ELR (cell line): Measurements from ENCODE around the gene MYO3B.
"Not testable (repeated sequence)": the region's sequence is repeated elsewhere in the genome, so short reads cannot be mapped to it uniquely, and the experiment has no call there.

ENCODE experiments used
- DNase-seq: peaks from one replicate; pipeline ENCODE4 v3.0.0-alpha.2; 2015; ENCODE audit warnings: low read depth

MYO3B gene

DNA sequence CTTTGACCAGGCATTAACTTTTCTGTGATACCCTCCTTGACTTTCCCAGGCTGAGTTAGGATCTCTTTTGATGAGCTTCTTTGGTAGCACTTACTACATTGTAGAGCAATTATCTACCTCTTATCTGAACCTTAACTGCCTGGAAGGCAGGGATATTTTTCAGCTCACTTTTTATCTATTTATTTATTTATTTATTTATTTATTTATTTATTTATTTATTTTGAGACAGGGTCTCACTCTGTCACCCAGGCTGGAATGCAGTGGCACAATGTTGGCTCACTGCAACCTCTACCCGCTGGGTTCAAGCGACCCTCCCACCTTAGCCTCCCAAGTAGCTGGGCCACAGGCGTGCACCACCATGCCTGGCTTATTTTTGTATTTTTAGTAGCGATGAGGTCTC, 294.6 kb downstream of the MYO3B start:
- not testable (repeated sequence) for DNase-seq

DNA sequence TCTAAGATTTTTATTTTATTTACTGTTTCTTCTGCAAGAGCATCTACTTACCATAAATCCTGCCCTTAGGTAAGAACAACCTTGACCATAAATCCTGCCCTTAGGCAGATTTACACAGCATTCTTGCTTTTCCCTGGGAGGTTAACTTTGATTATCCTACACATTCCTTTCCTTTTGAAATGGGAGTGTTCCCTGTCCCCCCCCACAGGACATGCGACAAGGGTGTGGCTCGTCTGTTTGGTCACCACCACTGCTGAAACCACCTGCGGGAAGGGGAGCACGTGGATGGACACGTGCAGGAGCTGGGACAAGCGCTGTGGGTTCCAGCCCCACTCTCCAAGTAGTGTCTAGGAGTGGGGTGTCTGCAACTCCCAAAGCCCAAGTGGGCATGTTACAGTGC, 297.9 kb downstream of the MYO3B start:
- DNase-seq, result no peak

DNA sequence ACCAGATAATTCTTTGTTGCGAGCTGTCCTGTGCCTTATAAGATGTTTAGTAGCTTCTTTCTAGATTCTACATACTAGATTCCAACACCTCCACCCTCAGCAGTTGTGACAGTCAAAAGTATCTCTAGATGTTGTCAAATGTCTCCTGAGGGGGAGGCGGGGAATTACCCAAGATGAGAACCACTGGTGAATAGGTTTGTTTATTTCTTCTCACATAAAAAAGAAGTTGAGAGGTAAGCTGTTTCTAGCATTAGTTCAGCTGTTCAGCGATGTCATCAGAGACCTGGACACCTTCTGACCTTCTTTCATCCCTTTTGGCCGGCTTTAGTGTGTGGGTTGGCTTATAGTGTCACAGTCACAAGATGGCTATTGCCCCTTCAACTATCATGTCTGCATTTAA, 299.7 kb downstream of the MYO3B start:
- DNase-seq, result no peak

DNA sequence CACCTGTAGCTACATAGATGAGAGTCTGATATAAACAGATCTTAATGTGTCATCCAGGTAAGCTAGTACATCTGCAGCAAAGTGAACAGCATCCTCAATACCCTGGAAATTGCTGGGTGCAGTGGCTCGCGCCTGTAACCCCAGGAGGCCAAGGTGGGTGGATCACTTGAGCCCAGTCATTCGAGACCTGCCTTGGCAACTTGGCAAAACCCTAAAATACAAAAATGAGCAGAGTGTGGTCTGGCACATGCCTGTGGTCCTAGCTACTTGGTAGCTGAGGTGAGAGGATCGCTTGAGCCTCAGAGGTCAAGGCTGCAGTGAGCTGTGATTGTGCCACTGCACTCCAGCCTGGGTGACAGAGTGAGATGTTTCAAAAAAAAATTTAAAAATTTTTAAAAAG, 303.3 kb downstream of the MYO3B start:
- no peak for DNase-seq

DNA sequence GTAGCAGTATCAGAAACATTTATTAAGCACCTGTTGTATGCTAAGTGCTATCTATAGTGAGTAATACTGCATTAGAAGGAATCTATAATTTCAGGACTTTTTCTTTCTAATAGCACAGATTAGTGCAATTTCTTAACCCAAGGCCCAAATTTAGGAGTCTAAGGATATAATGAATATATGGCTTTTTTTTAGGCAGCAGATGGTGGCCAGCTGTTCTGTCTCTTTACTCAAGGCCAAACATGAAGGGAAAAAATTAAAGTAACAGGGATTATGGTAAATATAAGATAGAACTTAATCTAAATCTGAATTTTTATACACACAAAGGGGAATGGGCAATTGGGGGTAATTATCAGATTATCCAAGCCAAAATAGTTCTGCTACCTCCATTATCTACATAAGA, 306.6 kb downstream of the MYO3B start:
- no peak for DNase-seq

DNA sequence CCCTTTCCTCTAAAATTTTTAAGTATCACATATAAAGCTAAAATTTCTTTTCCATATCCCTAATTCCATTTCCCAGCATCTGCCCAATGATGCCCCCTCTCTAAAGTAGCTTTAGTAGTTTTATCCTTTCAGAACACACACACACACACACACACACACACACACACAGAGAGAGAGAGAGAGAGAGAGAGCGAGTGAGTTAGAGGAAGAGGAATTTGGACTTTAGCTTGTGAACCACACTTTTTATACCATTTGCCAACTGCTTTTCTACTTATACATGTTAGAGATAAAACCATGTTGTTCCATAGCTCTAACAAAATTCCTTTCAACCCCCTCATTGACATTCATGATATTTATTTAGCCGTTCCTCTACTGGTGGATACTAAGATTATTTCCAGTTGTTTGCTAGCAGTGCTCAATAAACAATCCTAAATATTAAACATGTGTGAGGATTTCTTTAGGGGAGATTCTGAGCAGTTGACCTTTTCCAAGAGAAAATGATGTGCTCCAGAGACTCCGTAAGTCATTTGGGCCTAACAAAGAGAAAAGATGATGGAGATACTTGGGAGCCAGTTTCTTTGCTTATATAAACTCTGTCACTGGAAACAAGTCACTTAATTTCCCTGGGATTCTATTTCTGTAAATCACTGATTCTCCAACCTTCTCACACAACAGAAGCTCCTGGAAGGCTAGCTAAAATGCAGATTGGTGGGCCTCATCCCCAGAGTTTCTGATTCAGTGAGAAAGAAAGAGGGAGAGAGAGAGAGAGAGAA, 307.5 kb downstream of the MYO3B start:
- DNase-seq, result no peak

DNA sequence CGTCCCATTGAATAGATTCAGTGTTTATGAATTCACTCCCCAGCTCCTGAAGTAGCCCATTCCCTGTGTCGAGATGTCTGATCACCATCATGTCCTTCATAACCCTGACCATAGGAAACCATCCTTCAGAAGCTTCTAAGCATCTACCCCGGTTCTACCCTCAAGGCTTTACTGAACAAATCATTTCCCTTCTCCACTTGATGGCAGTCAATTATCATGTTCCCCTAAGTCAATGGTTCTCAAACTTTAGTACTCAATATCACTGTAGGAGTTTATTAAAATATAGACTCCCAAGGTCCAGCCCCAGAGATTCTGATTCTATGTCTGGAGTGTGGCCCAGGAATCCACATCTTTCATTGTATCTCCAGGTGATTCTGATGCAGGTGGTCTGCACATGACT, 308.8 kb downstream of the MYO3B start:
- no peak for DNase-seq

DNA sequence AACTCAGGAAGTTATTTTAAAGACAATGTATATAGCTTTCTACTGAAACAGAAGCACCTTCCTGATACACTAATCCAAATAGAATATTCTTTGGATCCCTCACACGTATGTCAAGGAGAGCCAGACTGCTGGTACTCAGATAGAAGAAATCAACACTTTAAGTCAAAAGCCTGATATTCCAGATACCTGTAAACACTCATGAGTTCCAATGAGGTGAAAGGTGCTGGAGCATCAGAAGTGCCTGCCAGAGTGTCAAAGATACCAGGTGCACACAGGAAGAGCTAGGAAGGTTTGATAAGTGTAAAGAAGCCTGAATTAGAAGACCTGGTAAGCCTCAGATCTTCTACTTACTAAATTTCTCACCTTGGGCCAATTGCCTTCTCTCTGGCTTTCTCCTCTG, 310.9 kb downstream of the MYO3B start:
- no peak for DNase-seq

DNA sequence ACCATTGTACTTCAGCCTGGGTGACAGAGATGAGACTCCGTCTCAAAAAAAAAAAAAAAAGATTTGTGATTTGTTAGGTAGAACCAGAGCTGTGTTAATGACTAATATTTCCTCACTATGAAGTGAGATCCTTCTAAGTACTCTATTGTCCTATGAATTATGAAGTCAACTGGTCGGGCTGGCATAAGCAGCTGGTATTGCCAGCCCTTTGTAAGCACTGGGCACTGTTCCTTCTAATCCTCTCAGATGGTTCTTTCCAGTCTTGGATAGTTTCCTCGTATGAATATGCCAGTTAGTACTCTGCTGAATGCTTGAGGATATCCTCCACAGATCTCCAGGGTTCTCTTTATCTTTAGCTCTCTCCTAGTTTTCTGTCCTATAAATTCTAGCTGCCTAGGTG, 314.1 kb downstream of the MYO3B start:
- DNase-seq, result no peak

DNA sequence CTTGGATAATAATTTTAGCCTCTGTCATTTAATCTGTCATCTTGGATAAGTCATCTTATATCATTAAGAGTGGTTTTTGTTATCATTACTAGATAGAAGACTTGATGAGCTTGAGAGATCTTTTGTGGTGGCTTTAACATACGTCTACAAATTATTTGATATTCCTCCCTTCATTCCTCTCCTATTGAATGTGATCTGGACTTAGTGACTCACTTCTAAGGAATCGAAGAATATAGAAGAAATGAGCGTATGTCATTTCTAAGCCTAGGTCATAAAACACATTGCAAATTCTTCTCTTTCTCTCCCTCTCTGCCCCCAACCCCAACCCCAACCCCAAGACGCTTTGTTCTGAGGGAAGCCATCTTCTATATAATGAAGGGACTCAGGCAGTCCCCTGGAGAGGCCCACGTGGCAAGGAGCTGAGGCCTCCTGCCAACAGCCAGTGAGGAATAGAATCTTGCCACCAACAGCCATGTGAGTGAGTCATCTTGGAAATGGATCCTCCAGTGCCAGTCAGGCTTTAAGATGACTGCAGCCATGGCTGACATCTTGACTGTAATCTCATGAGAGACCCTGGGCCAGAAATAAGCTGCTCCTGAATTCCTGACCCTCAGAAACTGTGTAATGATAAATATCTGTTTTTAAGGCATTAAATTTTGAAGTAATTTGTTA, 315.6 kb downstream of the MYO3B start:
- peak; percentile 32 for DNase-seq

DNA sequence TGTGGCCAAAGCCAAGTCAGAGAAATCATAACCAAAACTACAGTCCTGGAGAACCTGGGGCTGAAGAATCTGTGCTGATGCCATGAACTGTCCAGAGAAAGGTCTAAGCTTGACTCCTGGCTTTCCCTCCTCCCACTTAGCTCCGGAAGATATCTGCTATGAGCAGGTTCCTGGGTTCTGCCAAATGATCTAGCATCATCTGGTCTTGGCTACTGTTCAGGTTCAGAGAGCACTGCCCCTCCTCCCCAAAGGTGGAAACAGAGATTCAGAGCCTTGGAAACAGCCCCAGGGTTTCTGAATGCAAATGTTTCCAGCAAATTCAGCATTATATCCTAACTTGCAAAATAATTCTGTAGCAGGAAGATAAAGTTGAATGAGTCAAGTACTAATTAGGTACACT, 317.9 kb downstream of the MYO3B start:
- DNase-seq, result no peak

DNA sequence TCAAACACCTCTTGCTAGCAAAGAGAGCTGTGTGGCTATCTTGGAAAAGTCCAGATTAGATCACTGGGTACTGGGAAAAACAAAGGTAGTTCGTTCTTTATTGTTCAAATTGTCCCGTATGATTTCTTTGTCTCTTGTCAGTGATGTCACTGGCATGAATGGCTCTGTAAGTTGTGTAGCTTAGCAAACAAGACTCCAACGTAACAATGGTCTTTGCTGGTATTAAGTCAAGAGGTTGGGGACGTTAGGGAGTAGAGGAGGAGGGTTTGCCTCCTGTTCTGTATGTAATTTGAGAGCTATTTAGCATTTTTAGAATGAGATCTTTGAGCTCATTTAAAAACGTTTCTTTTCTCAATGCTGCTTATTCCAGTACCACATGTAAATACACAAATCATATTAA, 320.7 kb downstream of the MYO3B start:
- no peak for DNase-seq

DNA sequence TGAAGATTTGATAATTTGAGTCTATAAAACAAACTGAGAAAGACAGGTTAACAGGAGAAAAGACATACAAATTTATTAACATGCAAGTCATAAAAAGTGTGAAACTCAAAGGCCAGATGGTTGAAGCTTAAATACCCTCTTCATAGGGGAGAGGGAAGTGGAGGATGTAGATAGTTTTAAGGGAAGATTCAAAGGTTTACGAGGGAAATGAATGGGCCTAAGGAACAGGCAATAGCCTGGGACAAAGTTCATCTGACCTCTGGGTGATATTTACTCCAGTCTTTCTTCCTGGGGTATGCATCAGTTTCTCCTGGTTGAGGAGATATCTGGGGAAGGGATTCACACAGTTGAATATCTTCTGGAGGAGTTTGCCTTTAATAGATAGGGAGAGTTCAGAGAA, 322.2 kb downstream of the MYO3B start:
- DNase-seq, result no peak

DNA sequence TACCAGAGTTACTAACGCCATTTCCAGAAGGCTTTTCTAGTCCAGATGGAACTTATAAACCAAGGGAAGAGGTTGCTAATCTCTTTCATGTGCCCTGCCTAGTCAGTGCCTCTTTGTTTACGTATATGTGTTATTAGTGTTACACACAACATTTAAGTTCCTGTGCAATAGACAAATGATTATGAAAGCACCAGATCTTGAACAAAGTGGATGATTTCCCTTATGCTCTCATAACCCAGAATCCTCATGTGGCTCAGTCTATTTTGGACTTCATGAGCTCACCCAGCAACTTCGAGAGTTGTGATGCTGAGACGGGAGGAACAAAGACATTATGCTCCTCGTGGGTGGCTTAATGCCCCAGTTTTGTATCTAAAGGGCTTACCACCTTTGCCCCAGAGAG, 322.8 kb downstream of the MYO3B start:
- no peak for DNase-seq

DNA sequence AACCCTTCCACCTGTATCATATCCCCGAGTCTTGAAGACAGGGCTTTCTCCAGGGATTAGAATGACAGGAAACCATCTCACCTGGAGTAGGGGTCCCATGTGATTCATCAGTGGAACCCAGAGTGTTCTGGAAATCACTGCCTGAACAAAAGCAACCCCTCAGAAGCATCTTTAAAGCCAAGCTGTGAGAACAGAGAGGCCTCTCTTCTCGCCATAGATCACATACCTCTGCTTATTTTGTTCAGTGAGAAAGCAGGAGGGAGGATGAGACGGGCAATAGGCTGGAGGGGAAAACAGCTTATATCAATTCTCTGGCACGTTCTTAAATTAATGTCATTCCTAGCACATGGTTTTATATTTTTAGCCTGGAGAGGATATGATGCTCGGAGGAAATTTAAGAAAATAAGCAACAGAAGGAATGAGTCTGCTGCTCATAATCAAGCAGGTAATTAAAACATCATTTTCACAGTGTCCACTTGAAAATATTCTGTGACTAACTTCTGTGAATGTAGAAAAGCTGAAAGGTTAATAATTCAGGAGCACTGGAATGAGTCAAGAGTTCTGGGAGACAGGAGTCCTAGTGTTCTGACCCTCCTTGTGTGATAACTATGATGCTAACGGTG, 323.6 kb downstream of the MYO3B start:
- no peak for DNase-seq

DNA sequence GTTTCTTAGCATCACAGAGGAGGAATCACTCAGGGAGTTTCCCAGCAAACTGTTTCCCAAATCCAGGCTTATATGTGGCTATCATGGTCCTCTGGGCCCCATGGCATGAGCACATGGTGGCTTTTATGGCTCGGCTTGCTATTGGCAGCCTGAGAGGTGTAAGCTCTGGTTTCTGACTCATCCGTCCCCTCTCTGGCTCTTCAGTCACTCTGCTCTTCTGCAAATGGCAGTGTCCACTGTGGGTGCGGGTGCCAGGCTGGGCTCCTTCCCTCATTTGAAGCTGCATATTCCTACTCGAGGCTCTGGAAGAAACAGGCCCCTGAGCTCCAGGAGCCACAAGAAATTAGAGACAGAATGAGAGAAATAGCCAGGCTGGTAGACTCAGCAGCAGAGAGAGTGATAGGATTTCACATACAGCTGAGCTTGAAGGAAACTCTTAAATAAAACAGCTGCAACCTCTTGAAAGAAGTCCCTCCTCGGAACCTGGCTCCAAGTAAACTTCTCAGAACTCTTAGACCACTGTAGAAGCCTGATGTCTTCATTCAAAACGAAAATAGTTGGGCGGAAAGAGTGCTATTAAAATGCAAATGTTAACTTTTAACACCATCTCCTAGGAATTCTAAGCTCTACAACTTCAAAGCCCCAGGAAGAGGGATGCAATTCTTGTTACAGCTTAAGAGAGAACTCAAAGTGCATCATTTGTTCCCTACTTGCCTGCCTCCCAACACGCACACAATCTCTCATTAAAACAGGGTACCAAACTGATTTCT, 324.6 kb downstream of the MYO3B start:
- DNase-seq, result no peak

DNA sequence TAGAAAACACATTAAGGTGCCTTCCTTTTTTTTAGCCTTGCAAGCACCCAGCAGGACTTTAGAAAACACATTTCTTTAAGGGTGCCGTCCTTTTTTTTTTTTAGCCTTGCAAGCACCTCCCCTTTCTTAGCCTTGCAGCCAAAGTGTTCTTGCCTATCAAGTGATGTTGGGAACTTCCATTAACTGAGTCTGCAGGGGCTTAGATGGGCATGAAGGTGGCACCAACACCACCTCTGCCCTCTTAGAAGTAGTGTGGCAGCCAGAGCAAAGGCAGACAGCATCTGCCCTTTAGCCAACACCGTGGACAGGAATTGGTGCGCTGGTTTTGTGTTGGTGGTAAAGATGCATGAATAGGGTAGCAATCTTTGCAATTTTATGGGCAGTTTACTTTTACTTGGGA, 325.6 kb downstream of the MYO3B start:
- no peak for DNase-seq

DNA sequence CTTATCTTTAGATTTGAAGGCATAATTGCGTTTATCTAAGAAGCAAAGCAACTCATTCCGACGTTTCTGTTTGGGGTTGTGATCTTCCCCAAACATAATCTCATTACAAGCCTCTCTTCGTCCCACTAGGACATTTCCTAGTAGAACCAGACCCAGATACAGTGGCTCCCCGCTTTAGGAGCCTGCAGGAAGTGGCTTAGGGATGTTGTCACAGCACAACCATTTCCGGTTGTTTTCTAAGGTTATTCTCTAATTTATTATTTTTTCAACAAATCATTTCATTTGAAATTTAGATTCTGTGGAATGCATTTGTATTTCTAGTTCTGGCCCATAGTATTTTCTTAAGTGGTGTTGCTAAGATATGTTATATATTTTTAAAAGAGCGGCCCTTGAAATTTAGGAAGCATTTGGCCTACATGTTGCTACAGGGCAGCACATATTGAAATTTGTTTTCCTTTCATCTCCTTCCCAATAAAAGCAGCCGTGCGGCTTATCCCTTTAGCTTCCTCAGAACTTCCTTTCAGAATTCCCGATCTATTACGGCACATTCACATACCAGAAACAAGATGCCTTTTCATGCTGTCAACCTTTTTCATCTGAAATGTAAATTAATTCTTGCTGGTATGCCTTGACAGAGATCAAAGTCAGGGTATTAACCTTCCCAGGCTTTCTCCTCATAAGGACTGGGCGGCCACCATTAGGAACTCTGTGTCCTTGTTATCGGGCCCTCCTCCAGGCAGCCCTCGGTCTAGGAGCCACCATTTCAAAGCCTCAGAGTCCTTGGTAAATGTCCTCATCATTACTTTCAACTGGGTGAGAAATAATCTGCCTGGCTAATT, 326.2 kb downstream of the MYO3B start:
- DNase-seq, result no peak

DNA sequence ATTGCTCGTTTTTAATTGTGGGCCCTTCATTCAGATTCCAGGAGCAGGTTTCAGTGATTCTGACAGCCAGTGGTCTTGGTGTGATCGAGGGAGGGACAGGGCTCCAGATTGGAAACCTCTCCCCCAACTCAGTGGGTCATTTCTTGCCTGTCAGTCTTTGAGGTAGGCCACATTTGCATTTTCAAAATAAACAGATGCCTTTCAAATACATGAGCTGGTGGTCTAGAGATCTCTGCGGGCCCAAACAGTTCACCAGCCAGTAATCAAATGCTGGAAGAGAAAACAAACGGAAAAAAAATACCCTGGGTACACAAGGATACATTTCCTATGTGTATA, 326.8 kb downstream of the MYO3B start:
- DNase-seq, result no peak

DNA sequence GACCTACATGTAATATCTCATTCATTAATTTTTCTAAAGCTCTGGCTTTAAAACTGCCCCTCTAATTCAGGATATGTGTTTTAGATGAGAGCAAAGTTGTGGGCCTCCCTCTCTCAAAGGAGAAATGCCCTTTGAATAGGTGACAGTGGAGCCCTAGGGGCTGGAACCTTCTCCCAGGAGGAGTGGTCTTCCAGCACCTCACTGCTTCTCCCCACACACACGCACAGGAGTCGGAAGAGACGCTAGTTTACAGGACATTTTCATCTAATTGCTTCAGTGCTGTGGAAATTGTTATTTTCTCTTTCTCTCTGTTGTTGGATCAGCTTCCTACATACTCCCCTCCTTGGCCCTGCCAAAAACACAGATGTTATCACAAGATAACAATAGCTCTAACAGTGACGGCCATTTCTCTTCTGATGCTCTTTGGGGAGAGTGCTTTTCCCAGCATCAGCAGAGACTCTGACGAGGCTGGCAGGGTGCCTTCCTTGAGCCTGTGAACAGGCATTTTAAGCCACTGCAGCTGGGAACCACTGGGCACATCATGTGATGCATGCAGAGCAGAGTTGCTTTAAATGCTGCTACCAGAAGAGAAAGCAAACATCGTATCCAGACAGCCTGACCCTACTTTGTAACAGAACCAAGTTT, 327.8 kb downstream of the MYO3B start:
- DNase-seq, result no peak

DNA sequence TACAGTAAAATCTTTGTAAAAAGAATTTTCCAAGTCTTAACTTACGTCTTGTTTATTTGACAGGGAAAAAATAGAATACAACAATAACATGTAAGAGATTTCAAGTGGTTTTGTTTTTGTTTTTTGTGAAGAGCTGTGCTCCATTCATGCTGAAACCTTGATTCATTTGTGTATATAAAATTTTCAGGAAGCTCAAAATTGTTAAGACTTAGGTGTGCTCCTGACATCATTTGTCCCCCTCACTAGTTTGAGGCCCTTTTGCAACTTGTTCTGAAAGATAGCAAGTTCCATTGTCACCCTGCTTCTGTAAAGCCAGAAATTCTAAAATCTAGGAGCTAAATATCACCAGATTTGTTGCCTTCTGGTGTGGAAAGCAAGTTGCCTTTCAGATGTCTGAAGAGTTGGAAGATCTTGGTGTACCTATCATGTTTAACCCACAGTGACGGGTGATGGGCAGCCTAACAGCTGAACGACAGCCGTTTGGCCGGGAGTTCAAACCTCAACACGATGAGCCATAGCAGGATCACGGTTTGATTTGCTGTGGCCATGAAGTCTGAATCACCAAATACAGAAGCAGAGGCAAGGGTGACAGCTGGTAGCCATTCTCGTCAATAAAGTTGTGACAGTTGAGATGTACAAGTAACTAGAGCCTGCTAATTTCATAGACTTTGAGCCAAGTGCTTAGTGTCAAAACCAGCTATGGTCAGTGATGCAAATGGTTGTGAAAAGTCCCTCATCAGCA, 331.7 kb downstream of the MYO3B start:
- no peak for DNase-seq
